Endothelial cell of umbilical vein (primary cell): ENCODE measurements around the gene KRTAP3-2. TPM values are rescaled to one million over a fixed set of nuclear protein-coding genes. Genes with fewer than 3 reads are reported as not detected.

ENCODE experiments used
- BruUV-seq: library from RNA; stranded (reverse); fragments of 400-500 nt; replicated peaks from 2 replicates; lab custom pipeline; 2021; lab: Mats Ljungman, UMichigan
- CTCF ChIA-PET: fragments of 300-600, 350-600 bp; sonication (Branson Sonifier 250); formaldehyde crosslinking; loops from one replicate; lab custom pipeline; 2021; ENCODE audit warnings: antibody characterized with exemption, inconsistent platforms; lab: Charles Lee
- POLR2A ChIA-PET: fragments of 300-600, 350-600 bp; sonication (Branson Sonifier 250); formaldehyde crosslinking; loops from one replicate; lab custom pipeline; 2021; ENCODE audit warnings: antibody characterized with exemption, inconsistent platforms; lab: Charles Lee
- DNase-seq: peaks from one replicate; pipeline ENCODE4 v3.0.0-alpha.2; 2011; ENCODE audit warnings: low read depth, low spot score
- FAIRE-seq: peaks from 2 replicates; lab custom pipeline; 2011; peaks lifted over from hg19 to GRCh38; lab: Jason Lieb, UNC
- H2AFZ ChIP-seq: 2 replicates; pipeline ENCODE4 v1.6.0; 2012; ENCODE audit warnings: low read depth, low read length, control low read depth, inconsistent platforms
- H3K27ac ChIP-seq: 2 replicates; pipeline ENCODE4 v1.5.1; 2011; ENCODE audit warnings: low read depth, mild to moderate bottlenecking, control low read depth, low read length, moderate library complexity; ENCODE audit not compliant: insufficient read depth
- H3K27me3 ChIP-seq, 2 experiments: 2 replicates each; pipeline versions ENCODE4 v1.6.0 to v1.6.1; 2011; ENCODE audit warnings: low read length in 2 of 2, mixed read lengths in 1 of 2; ENCODE audit not compliant: control insufficient read depth in 2 of 2, insufficient read depth in 2 of 2
- H3K36me3 ChIP-seq, 2 experiments: 2 replicates in 1 of 2; 3 replicates in 1 of 2; pipeline ENCODE4 v1.5.1; 2011; ENCODE audit warnings: low read length in 2 of 2, mild to moderate bottlenecking in 1 of 2, moderate library complexity in 1 of 2; ENCODE audit not compliant: control insufficient read depth in 2 of 2, insufficient read depth in 2 of 2; ENCODE audit errors: extremely low read depth in 1 of 2
- H3K4me1 ChIP-seq: 3 replicates; pipeline ENCODE4 v1.5.1; 2011; ENCODE audit warnings: mild to moderate bottlenecking, low read length; ENCODE audit not compliant: control insufficient read depth, insufficient read depth; ENCODE audit errors: extremely low read depth
- H3K4me2 ChIP-seq: 2 replicates; pipeline ENCODE4 v1.6.1; 2011; ENCODE audit warnings: low read length, control low read depth, mixed read lengths; ENCODE audit not compliant: insufficient read depth
- H3K4me3 ChIP-seq, 3 experiments: fragments of 200-600 bp in 1 of 3; sonication (generic), shearing (Covaris generic) in 1 of 3; replicated peaks in 1 of 3; 2 replicates each; pipeline ENCODE4 v1.5.1; 2011 to 2016; ENCODE audit warnings: control low read depth in 3 of 3, low read length in 3 of 3, mild to moderate bottlenecking in 2 of 3, inconsistent platforms in 1 of 3, low read depth in 1 of 3, moderate library complexity in 1 of 3; ENCODE audit not compliant: insufficient read depth in 1 of 3
- H3K79me2 ChIP-seq: 2 replicates; pipeline ENCODE4 v1.6.0; 2012; ENCODE audit warnings: low read length, inconsistent platforms; ENCODE audit not compliant: control insufficient read depth, insufficient read depth
- H3K9ac ChIP-seq: replicated peaks from 2 replicates; pipeline ENCODE3; 2011; ENCODE audit warnings: low read length, control low read depth; ENCODE audit not compliant: insufficient read depth; ENCODE audit errors: extremely low read depth
- H3K9me1 ChIP-seq: replicated peaks from 3 replicates; pipeline ENCODE4 v1.6.0; 2011; ENCODE audit warnings: mild to moderate bottlenecking, low read length; ENCODE audit not compliant: control insufficient read depth, insufficient read depth; ENCODE audit errors: extremely low read depth
- H3K9me3 ChIP-seq: replicated peaks from 2 replicates; pipeline ENCODE4 v1.5.1; 2012; ENCODE audit warnings: low read length, inconsistent platforms; ENCODE audit not compliant: control insufficient read depth, insufficient read depth
- H4K20me1 ChIP-seq: replicated peaks from 2 replicates; pipeline ENCODE3; 2011; ENCODE audit warnings: mild to moderate bottlenecking, low read length; ENCODE audit not compliant: control insufficient read depth, insufficient read depth; ENCODE audit errors: extremely low read depth
- CTCF ChIP-seq, 2 donors: IDR thresholded peaks; 1 replicate in 1 of 2; 2 replicates in 1 of 2; pipeline ENCODE4 v1.5.1; 2011; ENCODE audit warnings: low read length in 2 of 2, mild to moderate bottlenecking in 2 of 2, moderate library complexity in 2 of 2, control low read depth in 1 of 2, inconsistent platforms in 1 of 2, low read depth in 1 of 2; ENCODE audit not compliant: insufficient read depth in 1 of 2; ENCODE audit errors: extremely low read depth in 1 of 2
- EZH2 ChIP-seq: IDR thresholded peaks from 2 replicates; pipeline ENCODE4 v1.6.1; 2012; ENCODE audit warnings: borderline replicate concordance, low read depth, mild to moderate bottlenecking, moderate library complexity, low read length, inconsistent platforms; ENCODE audit not compliant: severe bottlenecking
- FOS ChIP-seq: IDR thresholded peaks from 2 replicates; pipeline ENCODE4 v1.6.1; 2011; ENCODE audit warnings: mild to moderate bottlenecking, low read length, moderate library complexity, borderline replicate concordance; ENCODE audit not compliant: insufficient read depth
- GATA2 ChIP-seq: IDR thresholded peaks from 2 replicates; pipeline ENCODE4 v1.7.0; 2011; ENCODE audit warnings: low read depth, mild to moderate bottlenecking, moderate library complexity, mixed read lengths, low read length; ENCODE audit not compliant: insufficient read length, insufficient read depth
- JUN ChIP-seq: IDR thresholded peaks from 2 replicates; pipeline ENCODE4 v1.6.1; 2011; ENCODE audit warnings: borderline replicate concordance, low read depth; ENCODE audit not compliant: insufficient read length, insufficient read depth
- MAX ChIP-seq: IDR thresholded peaks from 2 replicates; pipeline ENCODE4 v1.6.1; 2011; ENCODE audit not compliant: insufficient read depth, insufficient read length
- MYC ChIP-seq: IDR thresholded peaks from one replicate; pipeline ENCODE4 v1.6.1; 2011; ENCODE audit warnings: mild to moderate bottlenecking, low read depth, low read length
- POLR2A ChIP-seq: IDR thresholded peaks from 2 replicates; pipeline ENCODE4 v1.6.1; 2012; ENCODE audit warnings: low read depth, mild to moderate bottlenecking, control low read depth, low read length
- POLR2AphosphoS5 ChIP-seq: IDR thresholded peaks from 2 replicates; pipeline ENCODE4 v1.6.1; 2012; ENCODE audit warnings: low read depth, mild to moderate bottlenecking, control low read depth, low read length, moderate library complexity; ENCODE audit not compliant: insufficient read depth
- dilution Hi-C: fragments of 300-500 bp; cut with MboI; formaldehyde crosslinking; loops from one replicate; pipeline ENCODE4 v1.15.0; 2019; ENCODE audit warnings: low sequenced_read_pairs; ENCODE audit not compliant: extremely low pct_ligation_motif_present
- intact Hi-C: fragments of 100-400 bp; cut with micrococcal nuclease; formaldehyde crosslinking; loops from one replicate; pipeline ENCODE4 v1.10.0; 2022
- polyA plus RNA-seq, 4 experiments: library from polyadenylated mRNA; depleted of rRNA in 3 of 4; stranded (reverse) in 3 of 4; unstranded in 1 of 4; fragments of >200 nt; gene quantifications; 2 replicates each; pipeline versions ENCODE4 v1.2.1 to v1.2.3, GENCODE V29; 2011 to 2012; ENCODE audit warnings: missing spikeins in 1 of 4
- total RNA-seq: library from RNA; stranded (reverse); gene quantifications from 2 replicates; pipeline ENCODE4 v1.2.3, GENCODE V29; 2021

KRTAP3-2 gene
- total and polyA plus RNA-seq, 2 donors (not counting 3 experiments of a cell fraction or from before 2014, with no cell fraction given), result not detected

GRCh38 chr17:41013181-41013580 lies 13.5 kb upstream of the KRTAP3-2 start:
- no peak overlapping the region for H2AFZ ChIP-seq
- no peaks in the 10 kb centered on the region for H4K20me1 ChIP-seq
- FAIRE-seq (no peak), DNase-seq (no peak)
- TF ChIP-seq EZH2 (no peak), CTCF (IDR thresholded peaks at IDR 0.05; ENCODE audit: extremely low read depth in 1 of 2, insufficient read depth in 1 of 2, low read depth in 1 of 2, low read length in 2 of 2) (no peak), GATA2 (no peak), POLR2AphosphoS5 (no peak), FOS (no peak), POLR2A (no peak), JUN (no peak), MAX (no peak), MYC (no peak)
- H3K79me2 ChIP-seq, result no peaks in the 10 kb centered on the region
- H3K9ac ChIP-seq, result no peak overlapping the region
- no peaks in the 10 kb centered on the region for H3K9me3 ChIP-seq
- ChIA-PET POLR2A (no interaction called here), CTCF (no interaction called here)
- BruUV-seq, result no TSS peak
- H3K4me3 ChIP-seq, result no peak overlapping the region
- H3K9me1 ChIP-seq, result no peaks in the 10 kb centered on the region
- no peaks in the 10 kb centered on the region for H3K36me3 ChIP-seq
- dilution Hi-C loops, result no loop called here
- intact Hi-C loops, result no loop called here
- H3K27me3 ChIP-seq, result peaks cover 0 to 1% of the 10 kb centered on the region in 2 experiments
- no peak overlapping the region for H3K4me2 ChIP-seq
- H3K27ac ChIP-seq, result no peak overlapping the region
- no peaks in the 10 kb centered on the region for H3K4me1 ChIP-seq
